ENCODE results near the gene WDR1.

The WDR1 gene

GRCh38 chr4:10092481-10093270 is 23.9 kb downstream of the WDR1 start:
- peak; percentile 55 for DNase-seq
- in situ Hi-C loops (cut with MboI; ENCODE audit: low pct_unique_long_range_greater_than_20kb, low sequenced_read_pairs) = no loop called here

- DNase-seq = no peak
- in situ Hi-C loops (cut with MboI; ENCODE audit: low pct_unique_long_range_greater_than_20kb, low sequenced_read_pairs) = no loop called here
These were observed 24.9 kb downstream of the WDR1 start for GRCh38 chr4:10091531-10092181.

- no peak for DNase-seq
- in situ Hi-C loops (cut with MboI; ENCODE audit: low pct_unique_long_range_greater_than_20kb, low sequenced_read_pairs) = no loop called here
These were observed 25.9 kb downstream of the WDR1 start for GRCh38 chr4:10090467-10091250.

- in situ Hi-C loops (cut with MboI; ENCODE audit: low pct_unique_long_range_greater_than_20kb, low sequenced_read_pairs) = no loop called here
- DNase-seq = no peak
These were observed 27.3 kb downstream of the WDR1 start for GRCh38 chr4:10089346-10089745.

- no peak for DNase-seq
- in situ Hi-C loops (cut with MboI; ENCODE audit: low pct_unique_long_range_greater_than_20kb, low sequenced_read_pairs) = no loop called here
These were observed 28.2 kb downstream of the WDR1 start for GRCh38 chr4:10088135-10089010.

GRCh38 chr4:10087152-10087791 is 29.3 kb downstream of the WDR1 start:
- in situ Hi-C loops (cut with MboI; ENCODE audit: low pct_unique_long_range_greater_than_20kb, low sequenced_read_pairs) = no loop called here
- DNase-seq = no peak

- DNase-seq = no peak
- in situ Hi-C loops (cut with MboI; ENCODE audit: low pct_unique_long_range_greater_than_20kb, low sequenced_read_pairs) = no loop called here
These were observed 30.0 kb downstream of the WDR1 start for GRCh38 chr4:10086506-10087120.

GRCh38 chr4:10085828-10086505 is 30.6 kb downstream of the WDR1 start:
- in situ Hi-C loops (cut with MboI; ENCODE audit: low pct_unique_long_range_greater_than_20kb, low sequenced_read_pairs) = no loop called here
- DNase-seq = no peak

DNA sequence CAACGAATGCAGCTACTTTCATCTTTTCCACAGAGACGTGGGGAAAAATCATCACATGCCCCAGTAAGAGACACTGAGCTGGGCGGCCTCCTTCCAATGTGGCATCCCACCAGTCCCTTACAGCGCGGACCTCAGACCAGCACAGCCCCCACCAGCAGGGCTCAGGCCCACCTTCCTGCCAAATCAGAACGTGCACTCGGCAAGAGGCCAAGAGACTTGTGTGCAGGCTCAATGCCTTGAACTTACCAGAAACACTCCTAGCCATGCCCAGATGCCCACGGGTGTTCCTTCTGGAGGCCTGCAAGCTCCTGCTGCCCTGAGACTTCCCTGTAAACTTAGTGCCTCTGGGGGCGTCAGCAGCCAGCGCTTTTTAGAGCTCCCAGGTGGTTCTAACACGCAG is 31.2 kb downstream of the WDR1 start:
- DNase-seq = no peak
- in situ Hi-C loops (cut with MboI; ENCODE audit: low pct_unique_long_range_greater_than_20kb, low sequenced_read_pairs) = no loop called here

DNA sequence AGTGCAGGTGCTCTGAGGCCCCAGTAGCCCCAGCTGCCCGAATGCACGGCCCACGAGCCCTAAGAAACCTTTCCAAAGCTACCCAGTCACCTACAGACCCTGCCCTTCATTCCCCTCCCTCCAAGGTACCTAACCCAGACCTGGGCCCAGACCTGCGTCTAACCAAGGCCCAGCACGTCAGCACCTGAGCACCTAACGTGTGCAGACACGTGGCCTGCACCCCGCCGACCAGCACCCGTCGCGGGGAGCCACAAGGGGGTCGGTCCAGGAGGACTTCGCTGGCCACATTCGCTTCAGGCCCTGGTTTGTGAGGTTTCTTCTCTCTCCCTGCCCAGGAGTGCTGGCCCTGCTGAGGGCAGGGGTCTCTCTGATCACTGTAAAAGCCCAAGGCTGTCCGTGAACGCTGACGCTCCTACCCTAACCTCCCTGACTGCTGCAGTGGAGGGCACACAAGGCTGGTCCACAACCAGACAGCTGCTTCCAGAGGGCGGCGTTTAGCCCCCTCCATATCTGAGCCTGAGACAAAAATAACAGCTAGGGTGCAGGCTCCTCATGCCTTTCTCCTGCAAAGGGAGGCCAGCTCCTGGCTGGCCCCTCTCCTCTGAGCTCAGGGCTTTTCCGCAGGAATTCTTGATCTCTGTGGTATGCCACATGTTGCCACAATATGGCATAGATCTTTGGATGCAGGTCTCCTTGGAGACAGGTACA is 31.8 kb downstream of the WDR1 start:
- in situ Hi-C loops (cut with MboI; ENCODE audit: low pct_unique_long_range_greater_than_20kb, low sequenced_read_pairs) = no loop called here
- DNase-seq = no peak

DNA sequence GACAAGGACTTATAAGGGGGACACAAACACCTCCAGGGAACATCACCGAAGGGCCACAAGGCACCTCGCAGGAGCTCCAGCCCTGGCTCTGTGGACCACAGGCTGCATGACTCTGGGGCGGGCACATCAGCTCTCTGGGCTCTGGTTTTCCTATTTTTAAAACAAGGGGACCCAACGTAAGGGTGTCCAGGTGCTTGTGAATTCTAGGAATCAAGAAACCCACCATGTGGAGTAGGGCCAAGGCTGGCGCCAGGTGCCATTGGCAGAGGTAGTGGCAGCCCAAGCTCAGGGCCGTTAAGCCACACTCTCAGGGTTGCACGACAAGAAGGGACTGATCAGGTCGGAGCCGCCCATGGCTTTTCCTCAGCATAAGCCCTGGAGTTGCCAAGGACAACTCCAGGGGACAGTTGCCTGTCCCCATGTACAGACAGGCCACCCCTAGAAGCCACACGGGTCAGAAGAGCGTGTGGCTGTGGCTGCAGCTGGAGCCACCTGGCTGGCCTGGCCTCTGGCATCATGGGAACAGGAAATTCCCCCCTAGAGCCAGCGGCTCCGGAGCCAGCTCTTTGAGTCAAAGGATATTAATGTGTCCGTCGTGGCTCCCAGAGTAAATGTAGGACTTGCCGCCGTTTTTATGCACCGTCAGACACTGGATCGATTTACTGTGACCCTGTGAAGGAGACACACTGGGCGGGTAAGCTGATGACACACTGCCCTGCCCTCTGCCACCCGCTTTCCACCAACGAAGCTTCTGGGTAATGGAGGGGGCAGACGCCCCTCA is 32.5 kb downstream of the WDR1 start:
- in situ Hi-C loops (cut with MboI; ENCODE audit: low pct_unique_long_range_greater_than_20kb, low sequenced_read_pairs) = no loop called here
- DNase-seq = no peak

DNA sequence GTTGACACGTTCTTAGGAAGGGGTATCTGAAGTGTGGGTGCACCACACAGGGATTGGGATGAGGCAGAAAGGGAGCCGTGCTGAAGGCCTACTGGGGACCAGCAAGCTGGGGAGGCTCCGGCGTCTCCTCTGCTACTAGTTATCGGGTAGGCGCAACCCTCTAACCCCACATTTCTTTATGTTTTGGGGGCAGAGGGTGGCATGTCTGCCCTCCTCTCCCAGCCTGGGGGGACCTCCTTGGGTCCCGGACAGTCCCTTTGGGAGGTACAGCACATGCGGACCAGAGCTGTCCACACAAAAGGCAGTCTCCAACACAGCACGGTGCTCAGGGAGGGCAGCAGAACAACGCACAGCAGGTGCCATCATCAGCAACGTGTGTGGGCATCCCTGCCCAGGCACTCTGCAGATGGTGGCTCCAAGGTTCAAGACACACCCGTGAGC is 33.2 kb downstream of the WDR1 start:
- no peak for DNase-seq
- in situ Hi-C loops (cut with MboI; ENCODE audit: low pct_unique_long_range_greater_than_20kb, low sequenced_read_pairs) = no loop called here

GRCh38 chr4:10082459-10083272 is 33.9 kb downstream of the WDR1 start:
- in situ Hi-C loops (cut with MboI; ENCODE audit: low pct_unique_long_range_greater_than_20kb, low sequenced_read_pairs) = no loop called here
- DNase-seq = no peak

DNA sequence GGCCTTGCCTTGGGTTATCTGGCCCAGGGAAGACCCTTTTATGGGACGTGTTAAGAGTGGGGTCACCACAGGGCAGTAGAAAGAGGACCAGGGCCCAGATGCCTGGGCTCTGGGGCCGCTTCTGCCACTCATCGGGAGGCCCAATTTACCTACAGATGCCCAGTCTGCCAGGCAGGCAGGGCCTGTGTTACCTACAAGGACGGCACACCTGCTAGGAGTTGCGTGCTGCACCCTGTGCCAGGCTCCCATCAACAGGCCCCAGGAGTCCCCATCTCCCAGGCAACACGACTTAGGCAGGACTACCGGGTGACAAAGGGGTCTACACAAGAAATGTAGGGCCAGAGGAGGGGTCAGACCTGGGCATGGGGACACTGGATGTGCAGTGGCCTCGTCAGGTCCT is 34.6 kb downstream of the WDR1 start:
- no peak for DNase-seq
- in situ Hi-C loops (cut with MboI; ENCODE audit: low pct_unique_long_range_greater_than_20kb, low sequenced_read_pairs) = no loop called here

DNA sequence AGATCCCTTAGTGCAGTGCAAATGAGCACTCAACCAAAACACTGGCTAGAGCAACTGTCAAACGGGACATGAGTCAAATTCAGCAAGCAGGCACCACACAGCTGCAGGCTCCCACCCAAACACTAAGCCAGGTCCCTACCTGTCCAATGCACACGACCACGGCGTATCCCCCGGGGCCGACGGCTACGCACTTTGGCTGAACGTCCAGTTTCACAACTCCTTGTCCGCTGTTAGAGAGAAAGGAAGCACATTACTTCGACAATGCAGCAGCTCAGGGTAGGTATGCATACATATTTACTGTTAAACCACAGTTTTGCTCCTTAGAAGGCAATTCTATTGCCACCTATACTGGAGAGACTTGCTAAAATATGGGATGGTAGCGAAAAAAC is 35.4 kb downstream of the WDR1 start:
- no peak for DNase-seq
- in situ Hi-C loops (cut with MboI; ENCODE audit: low pct_unique_long_range_greater_than_20kb, low sequenced_read_pairs) = no loop called here
